ENCODE measurements around the gene C17orf67. TPM values are rescaled to one million over a fixed set of nuclear protein-coding genes. Genes with fewer than 3 reads are reported as not detected.
A peak's percentile ranks its signal among the peaks of the same experiment; 100 is the strongest.

Gene C17orf67
- total and polyA plus RNA-seq, 2 of the 13 experiments (the other 11 are each of a cell fraction or from before 2014, with no cell fraction given), result 0.41 to 0.86 TPM

- no peak overlapping the region for H3K27ac ChIP-seq (ENCODE audit: extremely low read length, insufficient read depth, low read length)
- H3K36me3 ChIP-seq (replicated peaks in 1 of 2; ENCODE audit: control insufficient read depth in 1 of 2, insufficient read depth in 2 of 2, low read length in 2 of 2), result no peaks in the 10 kb centered on the region; a peak in 2 of 5 replicates
- in situ Hi-C loops (cut with HindIII; ENCODE audit: extremely low pct_ligation_motif_present, low pct_unique_long_range_greater_than_20kb), result no loop called here
- H3K9me3 ChIP-seq (ENCODE audit: low read length), result no peaks in the 10 kb centered on the region
- FAIRE-seq, result no peak
- H3K4me2 ChIP-seq (ENCODE audit: low read depth, low read length), result no peak overlapping the region
- H3K4me3 ChIP-seq (replicated peaks in 1 of 3; ENCODE audit: insufficient read depth in 1 of 3, low read depth in 2 of 3, low read length in 3 of 3), result no peak overlapping the region
- no peak for DNase-seq (ENCODE audit: low spot score)
- CTCF ChIA-PET (ENCODE audit: low intra/inter-chr PET ratio, low total read pairs), result interaction anchor here (1.2 kb wide), 1 partner anchor 46 kb away, joined by 6 read pairs; no protein-coding TSS in a partner anchor
- H3K27me3 ChIP-seq (ENCODE audit: control insufficient read depth in 1 of 2, insufficient read depth in 2 of 2, low read length in 2 of 2), result no peaks in the 10 kb centered on the region
- ATAC-seq, result no peak
- POLR2A ChIA-PET, result no interaction called here
- H3K4me1 ChIP-seq (ENCODE audit: insufficient read depth, low read length), result peaks cover 12% of the 10 kb centered on the region
- no peak overlapping the region for H2AFZ ChIP-seq (ENCODE audit: low read length)
- no peak overlapping the region for H3K9ac ChIP-seq (ENCODE audit: insufficient read depth, low read depth, low read length)
- no peak for TF ChIP-seq ARID2 (CRISPR knock-in tag; IDR thresholded peaks at IDR 0.05; ENCODE audit: borderline replicate concordance)
- TF ChIP-seq ZBTB10 (CRISPR knock-in tag; IDR thresholded peaks at IDR 0.05; ENCODE audit: borderline replicate concordance), result no peak
- no TSS peak for BruUV-seq (replicated peaks)
- no peaks in the 10 kb centered on the region for H3K79me2 ChIP-seq (ENCODE audit: insufficient read depth, low read length)
- intact Hi-C loops (cut with micrococcal nuclease; ENCODE audit: unreplicated experiment), result loop anchor here (1.0 kb wide), 1 partner anchor 47 kb away; no protein-coding TSS in a partner anchor
- 82% methylated on average over 5 of the region's 5 CpGs for WGBS (ENCODE audit: low lambda C conversion rate)
- no peaks in the 10 kb centered on the region for H4K20me1 ChIP-seq (ENCODE audit: insufficient read depth, low read length)
These were observed 32.4 kb upstream of the C17orf67 start for GRCh38 chr17:56866076-56866475.

GRCh38 chr17:56863974-56864373 lies 30.3 kb upstream of the C17orf67 start:
- Histone ChIP-seq H4K20me1 (ENCODE audit: insufficient read depth, low read length) (no peaks in the 10 kb centered on the region), H3K79me2 (ENCODE audit: insufficient read depth, low read length) (no peaks in the 10 kb centered on the region), H3K27me3 (ENCODE audit: control insufficient read depth in 1 of 2, insufficient read depth in 2 of 2, low read length in 2 of 2) (no peaks in the 10 kb centered on the region), H3K36me3 (replicated peaks in 1 of 2; ENCODE audit: control insufficient read depth in 1 of 2, insufficient read depth in 2 of 2, low read length in 2 of 2) (no peaks in the 10 kb centered on the region; a peak in 2 of 5 replicates), H3K27ac (ENCODE audit: extremely low read length, insufficient read depth, low read length) (no peak overlapping the region), H3K9me3 (ENCODE audit: low read length) (no peaks in the 10 kb centered on the region), H3K4me2 (ENCODE audit: low read depth, low read length) (no peak overlapping the region), H3K9ac (ENCODE audit: insufficient read depth, low read depth, low read length) (no peak overlapping the region), H3K4me3 (replicated peaks in 1 of 3; ENCODE audit: insufficient read depth in 1 of 3, low read depth in 2 of 3, low read length in 3 of 3) (no peak overlapping the region), H2AFZ (ENCODE audit: low read length) (no peak overlapping the region), H3K4me1 (ENCODE audit: insufficient read depth, low read length) (peaks cover 6% of the 10 kb centered on the region; the same call in 1 of the 2 replicates)
- ChIA-PET POLR2A (no interaction called here), CTCF (ENCODE audit: low intra/inter-chr PET ratio, low total read pairs) (no interaction called here)
- DNase-seq (ENCODE audit: low spot score), result no peak
- WGBS (ENCODE audit: low lambda C conversion rate), result 37% methylated on average over 3 of the region's 3 CpGs
- no TSS peak for BruUV-seq (replicated peaks)
- in situ Hi-C loops (cut with HindIII; ENCODE audit: extremely low pct_ligation_motif_present, low pct_unique_long_range_greater_than_20kb) (no loop called here), intact Hi-C loops (cut with micrococcal nuclease; ENCODE audit: unreplicated experiment) (no loop called here)
- no peak for FAIRE-seq
- ATAC-seq, result no peak
- TF ChIP-seq NFKB2 (CRISPR knock-in tag; IDR thresholded peaks at IDR 0.05; ENCODE audit: borderline replicate concordance), result no peak
- TF ChIP-seq MYC (CRISPR knock-in tag; IDR thresholded peaks at IDR 0.05; ENCODE audit: borderline replicate concordance), result no peak
- no peak for TF ChIP-seq GABPB1 (CRISPR knock-in tag; IDR thresholded peaks at IDR 0.05)
- peak; percentile 85 for TF ChIP-seq NR2F2 (IDR thresholded peaks at IDR 0.05; ENCODE audit: borderline replicate concordance, low read depth)
- no peak for TF ChIP-seq GATAD2A (CRISPR knock-in tag; IDR thresholded peaks at IDR 0.05)
- no peak for TF ChIP-seq ATAD3A (CRISPR knock-in tag; IDR thresholded peaks at IDR 0.05)
- no peak for TF ChIP-seq CHD4 (IDR thresholded peaks at IDR 0.05; ENCODE audit: borderline replicate concordance, low read length)
- TF ChIP-seq ZNF274 (CRISPR knock-in tag; IDR thresholded peaks at IDR 0.05), result no peak
- TF ChIP-seq NR2F1 (CRISPR knock-in tag; IDR thresholded peaks at IDR 0.05), result peak; percentile 73 to 84
- TF ChIP-seq NR2F6 (IDR thresholded peaks at IDR 0.05), result peak; percentile 91
- TF ChIP-seq NR2F6 (CRISPR knock-in tag; IDR thresholded peaks at IDR 0.05), result peak; percentile 90
- no peak for TF ChIP-seq ZBTB46 (CRISPR knock-in tag; IDR thresholded peaks at IDR 0.05; ENCODE audit: borderline replicate concordance)
- peak; percentile 62 for TF ChIP-seq RARA (CRISPR knock-in tag; IDR thresholded peaks at IDR 0.05)
- no peak for TF ChIP-seq HNRNPL (IDR thresholded peaks at IDR 0.05; ENCODE audit: low read depth, low read length)
